GM19099 (cell line): ENCODE data around the gene SPRED2.

Source experiments
- POLR2A ChIP-seq: IDR thresholded peaks from 3 replicates; pipeline ENCODE4 v1.6.1; 2011; ENCODE audit warnings: low read depth; ENCODE audit not compliant: insufficient read length; ENCODE audit errors: extremely low read depth

SPRED2 gene, protein sequence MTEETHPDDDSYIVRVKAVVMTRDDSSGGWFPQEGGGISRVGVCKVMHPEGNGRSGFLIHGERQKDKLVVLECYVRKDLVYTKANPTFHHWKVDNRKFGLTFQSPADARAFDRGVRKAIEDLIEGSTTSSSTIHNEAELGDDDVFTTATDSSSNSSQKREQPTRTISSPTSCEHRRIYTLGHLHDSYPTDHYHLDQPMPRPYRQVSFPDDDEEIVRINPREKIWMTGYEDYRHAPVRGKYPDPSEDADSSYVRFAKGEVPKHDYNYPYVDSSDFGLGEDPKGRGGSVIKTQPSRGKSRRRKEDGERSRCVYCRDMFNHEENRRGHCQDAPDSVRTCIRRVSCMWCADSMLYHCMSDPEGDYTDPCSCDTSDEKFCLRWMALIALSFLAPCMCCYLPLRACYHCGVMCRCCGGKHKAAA

DNA sequence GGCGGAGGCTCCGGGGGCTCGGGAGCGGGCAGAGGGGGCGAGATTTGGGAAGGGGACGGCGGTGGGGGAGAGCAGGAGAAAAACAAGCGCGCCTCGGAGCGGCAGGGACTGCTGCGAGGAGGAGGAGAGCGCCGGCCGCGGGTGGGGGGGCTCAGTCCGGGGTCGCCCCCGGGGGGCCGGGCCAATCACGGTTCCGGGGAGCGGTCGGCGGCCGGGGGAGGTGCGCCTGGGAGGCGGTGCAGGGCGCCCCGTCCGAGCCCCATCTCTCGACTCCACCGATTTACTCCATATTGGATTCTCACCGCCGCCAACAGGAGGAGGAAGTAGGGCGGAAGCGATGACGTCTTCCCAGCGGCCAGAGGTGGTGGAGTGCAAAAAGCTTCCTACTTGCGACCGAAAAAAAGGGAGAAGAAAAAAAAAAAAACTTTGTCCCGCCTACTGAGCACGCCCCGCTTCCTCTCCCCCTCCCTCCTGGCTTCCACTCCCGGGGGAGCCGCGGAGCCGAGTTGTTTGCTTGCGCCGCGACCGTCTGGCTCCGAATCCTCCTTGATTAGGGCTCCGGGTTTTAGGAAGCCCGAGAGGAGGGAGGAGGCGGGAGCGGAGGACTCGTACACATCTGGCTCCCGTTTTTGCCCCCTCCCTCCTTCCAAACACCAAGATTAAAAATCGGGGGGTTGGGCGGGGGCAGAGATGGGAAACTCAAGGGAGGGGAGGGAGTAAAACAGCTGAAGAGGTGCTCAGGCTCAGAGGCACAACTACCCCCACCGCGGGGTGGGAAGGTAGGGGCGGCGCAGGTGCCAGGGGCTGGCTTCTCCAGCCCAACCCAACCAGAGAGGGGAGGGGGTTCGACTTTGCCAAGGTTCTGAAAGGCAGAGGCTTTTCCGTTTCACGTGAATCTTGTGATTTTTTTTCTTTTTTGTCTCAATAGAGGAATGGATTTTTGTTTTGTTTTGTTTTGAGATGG is at the start of gene SPRED2:
Gene SPRED2 (minus strand): TSS at position 373 of the 964 bp plus-strand sequence. CDS start 612 bp downstream, outside the sequence.
- TF ChIP-seq POLR2A, result peak; percentile 35

DNA sequence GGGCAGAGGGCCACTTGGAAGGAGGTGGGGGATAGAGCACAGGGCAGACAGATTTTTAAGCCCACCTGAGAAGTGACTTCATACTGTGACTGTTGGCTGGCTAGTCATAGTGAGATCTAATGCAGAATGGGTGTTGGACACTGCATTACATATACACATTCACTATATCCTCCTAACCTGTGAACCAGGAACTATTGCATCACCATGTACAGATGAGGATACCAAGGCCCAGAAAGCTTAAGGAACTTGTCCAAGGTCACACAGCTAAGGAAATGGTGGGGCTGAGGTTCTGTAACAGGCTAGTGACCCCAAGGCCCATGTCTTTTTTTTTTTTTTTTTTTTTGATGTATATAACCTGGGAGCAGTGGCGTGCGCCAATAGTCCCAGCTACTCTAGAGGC is 49.6 kb upstream of the SPRED2 start:
- no peak for TF ChIP-seq POLR2A

DNA sequence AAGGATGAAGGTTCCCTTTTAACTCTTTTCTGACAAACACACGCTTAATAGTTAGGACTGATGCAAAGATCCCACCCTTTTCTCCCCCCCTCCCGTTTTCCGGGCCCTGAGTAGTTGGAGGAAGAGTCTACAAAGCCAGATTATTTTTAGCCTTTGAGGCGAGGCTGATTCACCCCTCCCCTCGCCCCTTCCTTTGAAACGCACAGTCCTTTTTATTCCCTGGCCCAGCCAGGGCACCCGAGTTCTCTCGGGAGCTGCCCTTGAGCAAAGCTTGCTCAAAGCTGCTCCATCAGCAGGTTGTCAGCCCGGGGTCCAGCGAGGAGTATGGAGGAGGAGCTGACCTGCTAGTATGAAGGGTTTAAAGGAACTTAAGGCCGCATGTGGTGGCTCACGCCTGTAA is 47.1 kb upstream of the SPRED2 start:
- TF ChIP-seq POLR2A, result no peak

DNA sequence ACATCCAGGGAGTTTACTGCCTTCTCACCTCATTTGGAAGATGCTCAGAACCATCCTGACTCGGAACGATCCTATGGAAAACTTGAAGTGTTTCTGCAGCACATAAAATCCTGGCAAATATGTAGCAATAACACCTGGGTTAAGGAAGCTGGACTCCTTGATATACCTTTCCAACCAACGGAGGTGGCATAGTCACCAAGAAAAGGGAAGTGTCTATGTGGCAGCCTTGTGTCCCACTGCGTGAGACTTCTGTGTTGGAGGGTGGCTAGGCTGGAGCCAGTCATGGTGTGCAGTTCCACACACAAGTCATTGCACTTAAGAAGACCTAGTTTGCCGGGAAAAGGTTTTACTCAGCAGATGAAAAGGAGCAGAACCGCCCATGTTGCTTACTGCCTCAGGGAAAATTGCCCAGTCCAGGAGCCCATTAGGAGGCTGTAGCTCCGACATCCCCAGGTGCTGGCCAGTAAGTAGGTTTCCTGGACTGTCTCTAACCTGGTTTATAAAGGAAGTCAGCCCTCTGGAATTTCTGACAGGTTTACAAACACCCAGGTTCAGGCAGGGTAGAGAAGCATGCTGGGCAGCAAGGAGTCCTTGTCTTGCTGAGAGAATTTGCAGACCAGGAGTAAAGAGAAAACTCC is 46.2 kb upstream of the SPRED2 start:
- TF ChIP-seq POLR2A, result no peak

DNA sequence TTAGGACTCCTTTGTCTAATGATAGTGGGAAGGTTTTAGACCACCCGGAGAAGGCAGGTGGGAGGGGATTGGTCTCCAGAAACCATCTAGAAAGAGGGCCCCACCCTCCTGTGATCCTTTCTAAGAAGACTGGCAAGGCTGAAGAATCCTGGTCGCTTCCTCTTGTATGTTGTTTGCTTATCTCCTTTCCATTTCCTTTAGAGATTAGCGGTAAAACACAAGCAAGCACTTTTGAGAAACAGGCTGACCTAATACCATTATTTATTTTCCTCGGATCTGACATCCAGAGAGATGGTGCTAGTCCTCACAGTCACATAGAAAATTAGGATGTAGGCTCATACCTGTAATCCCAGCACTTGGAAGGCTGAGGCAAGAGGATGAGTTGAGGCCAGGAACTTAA is 45.2 kb upstream of the SPRED2 start:
- TF ChIP-seq POLR2A, result no peak

DNA sequence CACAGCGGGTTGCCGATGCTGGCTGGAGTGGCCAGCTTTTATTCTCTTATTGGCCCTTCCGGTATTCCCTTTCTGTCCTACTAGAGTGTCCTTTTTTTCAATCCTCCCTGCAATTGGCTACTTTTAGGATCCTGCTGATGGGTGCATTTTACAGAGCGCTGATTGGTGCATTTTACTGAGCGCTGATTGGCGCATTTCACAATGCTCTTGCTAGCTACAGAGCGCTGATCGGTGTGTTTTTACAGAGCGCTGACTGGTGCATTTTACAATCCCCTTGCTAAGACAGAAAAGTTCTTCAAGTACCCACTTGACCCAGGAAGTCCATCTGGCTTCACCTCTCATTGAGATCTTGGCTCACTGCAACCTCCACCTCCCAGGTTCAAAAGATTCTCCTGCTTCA is 44.4 kb upstream of the SPRED2 start:
- no peak for TF ChIP-seq POLR2A

DNA sequence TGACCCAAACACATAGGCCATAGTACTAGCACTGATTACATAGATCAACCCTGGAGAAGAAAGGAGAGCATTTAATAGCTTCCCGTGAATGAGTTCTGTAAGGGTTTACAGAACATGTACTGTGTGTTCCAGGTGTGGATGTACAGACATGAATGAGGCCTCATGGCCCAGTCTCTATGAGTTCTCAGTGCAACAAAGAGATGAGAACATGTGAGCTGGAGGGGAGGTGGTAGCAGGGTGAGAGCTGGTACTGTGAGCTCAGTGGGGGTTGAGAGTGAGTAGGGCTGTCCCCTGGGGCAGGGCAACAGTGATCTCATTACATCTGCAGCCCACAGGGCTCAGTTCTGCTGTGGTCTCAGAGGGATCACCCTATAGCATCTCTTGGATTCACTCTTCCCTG is 42.6 kb upstream of the SPRED2 start:
- no peak for TF ChIP-seq POLR2A

DNA sequence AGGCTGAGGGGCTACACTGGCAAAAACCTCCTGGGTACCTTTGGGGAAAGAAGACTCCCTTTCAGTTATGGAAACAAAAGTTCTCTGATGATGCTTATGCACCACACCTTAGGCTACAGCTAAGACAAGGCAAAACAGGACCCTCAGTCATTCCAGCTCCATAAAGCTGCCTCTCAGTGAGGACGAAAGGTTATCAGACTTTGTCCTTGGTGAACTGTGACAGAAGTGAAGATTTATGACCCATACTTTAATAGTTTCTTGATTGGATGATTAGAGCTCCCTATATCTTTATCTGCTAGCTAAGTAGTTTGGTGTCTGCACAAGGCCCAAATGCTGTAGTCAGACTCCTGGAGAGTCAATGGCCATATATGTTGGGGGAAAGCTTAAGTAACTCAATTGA is 40.6 kb upstream of the SPRED2 start:
- TF ChIP-seq POLR2A, result no peak

DNA sequence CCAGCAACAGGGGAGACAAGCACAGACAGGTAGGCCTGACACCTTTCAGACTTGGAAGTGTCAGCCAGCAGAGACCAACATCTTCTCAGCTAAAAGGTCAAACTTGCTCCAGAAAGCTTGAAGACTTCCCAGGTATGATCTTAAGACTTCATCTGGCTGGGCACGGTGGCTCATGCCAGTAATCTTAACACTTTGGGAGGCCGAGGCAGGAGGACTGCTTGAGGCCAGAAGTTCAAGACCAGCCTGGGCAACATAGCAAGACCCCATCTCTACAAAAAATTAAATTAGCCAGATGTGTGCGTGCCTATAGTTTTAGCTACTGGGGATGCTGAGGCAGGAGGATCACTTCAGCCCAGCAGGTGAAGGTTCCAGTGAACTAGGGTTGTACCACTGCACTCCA is 39.0 kb upstream of the SPRED2 start:
- no peak for TF ChIP-seq POLR2A

DNA sequence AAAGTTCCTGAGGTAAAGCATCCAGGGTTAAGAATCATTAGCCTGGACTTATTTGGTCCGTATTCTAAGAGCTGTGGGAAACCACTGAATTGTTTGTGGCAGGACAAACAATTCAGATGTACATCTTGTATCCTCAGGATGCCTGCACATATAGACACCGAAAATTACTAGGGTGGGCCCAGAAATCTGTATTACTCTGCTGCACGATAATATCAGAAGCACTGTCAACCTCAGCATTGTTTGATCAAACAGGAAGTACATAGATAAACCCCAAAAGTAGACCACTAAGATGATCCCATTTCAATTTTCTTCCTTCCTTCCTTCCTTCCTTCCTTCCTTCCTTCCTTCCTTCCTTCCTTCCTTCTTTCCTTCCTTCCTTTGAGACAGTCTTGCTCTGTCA is 34.2 kb upstream of the SPRED2 start:
- no peak for TF ChIP-seq POLR2A

DNA sequence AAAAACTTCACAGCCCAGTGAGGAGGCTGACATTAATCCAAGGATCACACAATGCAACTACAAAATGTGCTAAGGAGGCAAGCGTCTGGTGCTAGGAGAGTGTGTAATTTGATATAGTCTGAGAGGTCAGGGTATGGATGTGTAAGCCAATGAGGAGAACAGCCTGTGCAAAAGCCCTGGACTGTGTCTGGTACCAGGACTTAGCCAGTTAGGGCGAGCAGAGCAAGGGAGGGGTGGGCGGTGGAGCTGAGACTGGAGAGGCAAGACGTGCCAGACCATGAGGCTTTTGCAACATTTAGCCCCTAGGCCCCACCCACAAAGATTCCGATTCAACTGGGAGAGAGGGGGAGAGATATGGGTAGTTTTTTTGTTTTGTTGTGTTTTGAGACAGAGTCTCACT is 33.5 kb upstream of the SPRED2 start:
- no peak for TF ChIP-seq POLR2A

DNA sequence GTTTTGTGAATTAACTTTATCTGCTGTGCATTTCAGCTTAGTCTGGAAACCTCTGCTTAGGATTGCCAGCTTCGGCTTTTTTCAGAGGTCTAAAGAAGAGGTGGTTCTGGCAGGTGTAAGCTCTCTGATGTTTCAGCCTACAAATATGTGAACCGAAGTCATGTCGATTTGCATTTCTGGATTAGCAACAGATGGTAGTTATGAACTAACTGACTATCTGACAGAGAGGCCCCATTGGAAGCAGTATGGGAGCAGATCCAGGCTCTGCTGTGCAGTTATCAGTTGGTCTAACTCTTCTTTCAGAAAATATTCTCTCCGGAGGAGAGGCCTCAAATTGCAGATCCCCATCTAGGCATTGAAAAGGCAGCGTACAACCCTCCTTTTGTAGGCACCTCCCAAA is 32.7 kb upstream of the SPRED2 start:
- no peak for TF ChIP-seq POLR2A

DNA sequence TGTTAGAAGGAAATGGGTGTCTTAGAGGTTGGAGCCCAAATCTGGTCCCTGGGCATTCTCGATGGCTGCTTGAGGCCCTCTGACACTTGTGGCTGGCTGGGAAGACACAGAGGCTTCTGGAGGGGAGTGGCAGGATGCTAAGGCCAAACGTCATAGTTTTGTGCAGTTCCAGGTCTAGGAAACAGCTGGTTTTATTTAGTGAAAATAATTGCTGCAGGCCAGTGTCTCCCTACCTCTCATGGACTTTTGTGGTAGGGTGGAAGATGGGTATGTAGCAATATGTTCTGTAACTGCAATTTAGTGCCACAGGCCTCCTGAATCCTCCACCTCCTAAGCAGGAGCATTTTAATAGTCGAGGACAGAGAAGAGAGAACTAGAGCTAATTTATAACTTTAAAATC is 32.2 kb upstream of the SPRED2 start:
- TF ChIP-seq POLR2A, result no peak

DNA sequence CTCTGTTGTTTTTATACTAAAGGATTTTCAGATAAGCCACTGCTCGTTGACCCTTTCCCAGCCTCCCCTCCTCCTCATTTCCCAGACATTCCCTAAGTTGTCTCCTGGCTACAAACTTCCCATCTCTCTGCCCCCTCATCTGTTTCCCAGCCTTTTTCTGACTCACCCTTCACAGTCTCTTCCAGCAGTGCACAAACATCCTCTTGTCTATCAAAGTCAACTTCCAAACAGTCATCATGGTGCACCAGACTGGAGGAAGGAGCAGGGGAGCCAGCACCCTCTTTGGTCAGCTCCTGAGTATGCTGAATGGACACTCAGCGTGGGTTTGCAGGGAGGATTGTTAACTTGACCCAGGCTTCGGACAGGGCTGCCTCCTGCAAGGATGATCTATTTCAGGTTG is 26.6 kb upstream of the SPRED2 start:
- TF ChIP-seq POLR2A, result no peak

DNA sequence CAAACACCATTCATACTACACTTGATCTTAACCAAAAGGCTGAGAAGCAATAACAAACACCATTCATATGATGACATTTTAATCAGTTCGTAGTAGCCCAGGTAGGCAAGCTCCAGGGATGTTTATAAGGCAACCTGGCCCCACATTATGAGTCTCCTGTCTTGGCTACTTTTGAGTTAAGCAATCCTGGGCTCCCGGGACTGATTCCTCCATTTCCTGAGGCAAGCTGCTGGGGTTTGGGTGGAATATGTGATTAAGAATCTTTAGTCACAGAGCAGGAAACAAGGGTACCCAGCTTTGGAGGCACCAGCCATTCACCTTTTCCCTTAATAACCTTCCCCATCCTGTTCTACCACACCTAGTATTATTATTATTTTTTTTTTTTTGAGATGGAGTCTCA is 24.5 kb upstream of the SPRED2 start:
- no peak for TF ChIP-seq POLR2A
